K562 (cell line): Measurements from ENCODE around the gene MEGF10. TPM values are rescaled to one million over a fixed set of nuclear protein-coding genes. Genes with fewer than 3 reads are reported as not detected.

ENCODE experiments used
- ATAC-seq: fragments of 200-7000 bp; cut with Tn5 transposase; 3 replicates; pipeline ENCODE4 v1.9.1; 2020; ENCODE audit warnings: moderate library complexity
- BruUV-seq: library from RNA; stranded (reverse); fragments of 400-500 nt; replicated peaks from 2 replicates; lab custom pipeline; 2021; lab: Mats Ljungman, UMichigan
- CTCF ChIA-PET: fragments of 300-600 bp; formaldehyde crosslinking; extraction: SDS; loops from one replicate; lab custom pipeline; 2021; ENCODE audit warnings: low intra/inter-chr PET ratio; lab: Yijun Ruan, JAX
- POLR2A ChIA-PET: fragments of 300-600, 350-650 bp; sonication (Branson Sonifier 250); formaldehyde crosslinking; extraction: SDS; loops from one replicate; lab custom pipeline; 2021; ENCODE audit warnings: antibody characterized with exemption, inconsistent platforms; lab: Yijun Ruan, JAX
- DNase-seq, 4 experiments: peaks; one replicate each; pipeline versions ENCODE4 v3.0.0 to v3.0.0-alpha.2; 2011 to 2018; ENCODE audit warnings: low spot score in 3 of 4, mixed read lengths in 3 of 4; ENCODE audit errors: extremely low read depth in 1 of 4
- FAIRE-seq: peaks from 2 replicates; lab custom pipeline; 2011; peaks lifted over from hg19 to GRCh38; lab: Jason Lieb, UNC
- H2AFZ ChIP-seq: 2 replicates; pipeline ENCODE4 v1.6.0; 2011; ENCODE audit warnings: low read depth, low read length, control low read depth, inconsistent platforms
- H3K27ac ChIP-seq: fragments of 200-600 bp; 3 replicates; pipeline ENCODE4 v1.8.0; 2011; ENCODE audit warnings: low read depth, mild to moderate bottlenecking, control low read depth, inconsistent platforms, low read length, moderate library complexity, mixed read lengths; ENCODE audit errors: extremely low read depth
- H3K27me3 ChIP-seq, 2 experiments: fragments of 300-600 bp in 1 of 2; 2 replicates in 1 of 2; 3 replicates in 1 of 2; pipeline versions ENCODE4 v1.6.0 to v1.8.0; 2011; ENCODE audit warnings: inconsistent platforms in 2 of 2, low read length in 2 of 2, mild to moderate bottlenecking in 1 of 2, mixed read lengths in 1 of 2, moderate library complexity in 1 of 2; ENCODE audit not compliant: control insufficient read depth in 2 of 2, insufficient read depth in 2 of 2
- H3K36me3 ChIP-seq: fragments of 300-600 bp; 3 replicates; pipeline ENCODE4 v1.8.0; 2011; ENCODE audit warnings: mild to moderate bottlenecking, low read length, inconsistent platforms; ENCODE audit not compliant: control insufficient read depth, insufficient read depth
- H3K4me1 ChIP-seq, 2 experiments: fragments of 200-600 bp in 1 of 2; replicated peaks in 1 of 2; 2 replicates in 1 of 2; 3 replicates in 1 of 2; pipeline versions ENCODE4 v1.5.1 to v1.8.0; 2011; ENCODE audit warnings: inconsistent platforms in 2 of 2, low read length in 2 of 2, mild to moderate bottlenecking in 1 of 2, mixed read lengths in 1 of 2, moderate library complexity in 1 of 2; ENCODE audit not compliant: control insufficient read depth in 2 of 2, insufficient read depth in 2 of 2
- H3K4me2 ChIP-seq: 2 replicates; pipeline ENCODE4 v1.6.1; 2011; ENCODE audit warnings: low read length, control low read depth, inconsistent platforms, mixed read lengths; ENCODE audit not compliant: insufficient read depth
- H3K4me3 ChIP-seq: fragments of 200-600 bp; sonication (generic), shearing (Covaris generic); 2 replicates; pipeline ENCODE4 v1.5.1; 2016; ENCODE audit warnings: control low read depth, inconsistent platforms
- H3K79me2 ChIP-seq: fragments of 200-600 bp; 3 replicates; pipeline ENCODE4 v1.8.0; 2011; ENCODE audit warnings: low read length, inconsistent platforms; ENCODE audit not compliant: control insufficient read depth, insufficient read depth
- H3K9ac ChIP-seq, 2 experiments: 2 replicates each; pipeline versions ENCODE4 v1.6.0 to v1.6.1; 2011; ENCODE audit warnings: low read depth in 2 of 2, low read length in 2 of 2, control low read depth in 1 of 2, inconsistent platforms in 1 of 2, mild to moderate bottlenecking in 1 of 2, mixed read lengths in 1 of 2; ENCODE audit not compliant: insufficient read depth in 1 of 2
- H3K9me1 ChIP-seq: one replicate; pipeline ENCODE4 v1.6.0; 2011; ENCODE audit warnings: inconsistent platforms, mild to moderate bottlenecking, low read length, moderate library complexity; ENCODE audit not compliant: control insufficient read depth, insufficient read depth
- H3K9me3 ChIP-seq: replicated peaks from 2 replicates; pipeline ENCODE4 v1.5.1; 2011; ENCODE audit warnings: low read depth, low read length, inconsistent platforms; ENCODE audit not compliant: control insufficient read depth, insufficient read depth
- H4K20me1 ChIP-seq: replicated peaks from 2 replicates; pipeline ENCODE4 v1.6.1; 2011; ENCODE audit warnings: low read length, inconsistent platforms, mixed read lengths; ENCODE audit not compliant: control insufficient read depth, insufficient read depth
- FOXA3 ChIP-seq, 2 experiments: fragments of 450-650 bp in 1 of 2; sonication (generic) in 1 of 2; formaldehyde crosslinking; IDR thresholded peaks in 1 of 2; conservative IDR thresholded peaks in 1 of 2; 2 replicates each; pipeline versions ENCODE4 v1.4.0 to v1.8.0; 2020 to 2022; ENCODE audit warnings: mild to moderate bottlenecking in 2 of 2, missing genetic modification reagents in 1 of 2
- FOXJ3 ChIP-seq: sonication (generic); formaldehyde crosslinking; IDR thresholded peaks from 2 replicates; pipeline ENCODE4 v1.4.0; 2020; ENCODE audit warnings: mild to moderate bottlenecking, missing genetic modification reagents
- GTF2E2 ChIP-seq: fragments of 200-800 bp; sonication (Bioruptor generic); IDR thresholded peaks from 2 replicates; pipeline ENCODE4 v1.6.1; 2016; ENCODE audit warnings: missing genetic modification characterization, missing compliant biosample characterization
- PTRF ChIP-seq: fragments of 450-650 bp; IDR thresholded peaks from 2 replicates; pipeline ENCODE4 v1.6.1; 2016; ENCODE audit warnings: mild to moderate bottlenecking, missing genetic modification characterization, missing compliant biosample characterization
- SLC30A9 ChIP-seq: fragments of 250-450 bp; sonication (Bioruptor Pico); IDR thresholded peaks from 2 replicates; pipeline ENCODE4 v1.8.0; 2022; ENCODE audit warnings: mild to moderate bottlenecking, moderate library complexity
- SRSF7 ChIP-seq: fragments of 200-400 bp; formaldehyde crosslinking; optimal IDR thresholded peaks from 2 replicates; pipeline ENCODE3; 2017; ENCODE audit warnings: mild to moderate bottlenecking, low read depth, low read length
- TEAD4 ChIP-seq, 2 experiments: sonication (generic) in 1 of 2; formaldehyde crosslinking in 1 of 2; IDR thresholded peaks; 2 replicates each; pipeline versions ENCODE4 v1.6.1 to v1.8.0; 2012 to 2022; ENCODE audit warnings: borderline replicate concordance in 1 of 2, inconsistent platforms in 1 of 2, low read length in 1 of 2, mild to moderate bottlenecking in 1 of 2, missing genetic modification reagents in 1 of 2
- TOE1 ChIP-seq, 2 experiments: fragments of 450-650 bp in 1 of 2; sonication (generic) in 1 of 2; formaldehyde crosslinking in 1 of 2; IDR thresholded peaks; 2 replicates each; pipeline versions ENCODE4 v1.7.1 to v1.8.0; 2016 to 2022; ENCODE audit warnings: borderline replicate concordance in 2 of 2, mild to moderate bottlenecking in 2 of 2, antibody characterized with exemption in 1 of 2, inconsistent platforms in 1 of 2, low read depth in 1 of 2, missing genetic modification reagents in 1 of 2, moderate library complexity in 1 of 2
- TRIM28 ChIP-seq: fragments of 450-650 bp; IDR thresholded peaks from 2 replicates; pipeline ENCODE4 v1.6.1; 2017
- WHSC1 ChIP-seq: IDR thresholded peaks from one replicate; pipeline ENCODE4 v1.6.1; 2012; ENCODE audit warnings: low read length, control low read depth, inconsistent platforms
- ZBED1 ChIP-seq: IDR thresholded peaks from 2 replicates; pipeline ENCODE4 v1.6.1; 2014
- ZNF12 ChIP-seq: sonication (generic); formaldehyde crosslinking; IDR thresholded peaks from 2 replicates; pipeline ENCODE4 v1.4.0; 2020; ENCODE audit warnings: mild to moderate bottlenecking, missing genetic modification reagents
- WGBS: fragments of 100-300 bp; shearing (Covaris generic); methylation state at CpG from one replicate; pipeline ENCODE4 v1.1.6; 2016; ENCODE audit warnings: low coverage, mixed read lengths; ENCODE audit not compliant: insufficient coverage; ENCODE audit errors: missing lambda C conversion rate; 5-methylcytosine and 5-hydroxymethylcytosine counted together
- in situ Hi-C: fragments of 300-500 bp; cut with MboI; formaldehyde crosslinking; loops from 4 replicates; pipeline ENCODE4 v1.15.0; 2018; ENCODE audit warnings: inconsistent platforms, mixed read lengths
- intact Hi-C: fragments of 100-400 bp; cut with micrococcal nuclease; formaldehyde crosslinking; loops from 2 replicates; pipeline ENCODE4 v1.14.2; 2022
- polyA plus RNA-seq, 8 experiments: library from polyadenylated mRNA; depleted of rRNA in 4 of 8; stranded (reverse) in 5 of 8; unstranded in 3 of 8; fragments of >200 nt; fragmentation: Nextera tagmentation in 2 of 8; fragmentation: Illumina TruSeq in 1 of 8; extraction: Ambion mirVana in 2 of 8; extraction: Trizol in 1 of 8; gene quantifications; 2 replicates each; pipeline versions ENCODE4 v1.2.1 to v1.2.3, GENCODE V29; 2011 to 2014; ENCODE audit warnings: inconsistent platforms in 1 of 8, missing spikeins in 1 of 8
- total RNA-seq, 7 experiments: library from RNA; depleted of rRNA in 6 of 7; stranded (reverse); fragments of >200 nt in 6 of 7; fragmentation: Illumina TruSeq in 2 of 7; extraction: Trizol in 2 of 7; gene quantifications; 2 replicates each; pipeline versions ENCODE4 v1.2.1 to v1.2.3, GENCODE V29; 2011 to 2021; ENCODE audit warnings: low replicate concordance in 1 of 7
- TF ChIP-seq, protein P1 (sequence below), 2 experiments: fragments of 250-450 bp in 1 of 2; fragments of 450-650 bp in 1 of 2; sonication (Bioruptor Pico) in 1 of 2; IDR thresholded peaks; 2 replicates each; pipeline versions ENCODE4 v1.6.1 to v1.8.0; 2016 to 2021; ENCODE audit warnings: mild to moderate bottlenecking in 2 of 2, moderate library complexity in 2 of 2, missing compliant biosample characterization in 1 of 2, missing genetic modification characterization in 1 of 2
- TF ChIP-seq, protein P2 (sequence below): fragments of 250-450 bp; sonication (Bioruptor Pico); IDR thresholded peaks from 2 replicates; pipeline ENCODE4 v1.5.0; 2020; ENCODE audit warnings: mild to moderate bottlenecking

Gene MEGF10
- total and polyA plus RNA-seq, 9 of the 15 experiments (the other 6 are each of a cell fraction or from before 2014, with no cell fraction given), result 0.07 TPM; not detected in 8

DNA sequence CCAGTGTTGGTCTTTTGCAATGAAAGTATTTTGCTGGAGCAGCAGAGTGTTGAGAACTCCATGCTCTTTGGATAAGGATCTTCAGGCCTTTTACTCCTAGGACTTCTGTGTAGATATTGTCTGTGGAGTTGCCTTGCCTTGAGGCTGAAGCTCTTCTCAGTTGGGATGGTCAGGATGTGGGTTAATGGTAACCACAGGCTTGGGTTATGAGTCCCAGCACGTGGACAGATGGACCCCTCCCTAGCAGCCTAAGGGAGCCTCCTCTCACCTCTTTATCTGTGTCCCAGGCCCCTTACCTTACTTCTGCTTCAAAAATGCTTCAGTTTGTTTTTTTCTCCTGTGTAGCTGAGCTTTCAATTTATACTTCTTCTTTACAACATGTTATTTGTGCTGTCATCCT lies 109.9 kb downstream of the MEGF10 start:
- Histone ChIP-seq H3K4me3 (no peak overlapping the region), H3K9me3 (no peaks in the 10 kb centered on the region), H2AFZ (no peak overlapping the region), H3K36me3 (no peaks in the 10 kb centered on the region), H3K27me3 (peaks cover 0 to 7% of the 10 kb centered on the region in 2 experiments; a peak in 2 of 5 replicates), H3K4me2 (no peak overlapping the region), H3K4me1 (no peaks in the 10 kb centered on the region), H3K9me1 (no peaks in the 10 kb centered on the region), H3K79me2 (no peaks in the 10 kb centered on the region), H4K20me1 (no peaks in the 10 kb centered on the region), H3K27ac (no peak overlapping the region), H3K9ac (no peak overlapping the region)
- intact Hi-C loops (no loop called here), in situ Hi-C loops (no loop called here)
- no TSS peak for BruUV-seq
- TF ChIP-seq ZNF12 (CRISPR knock-in tag), result no peak
- no peak for TF ChIP-seq FOXA3 (CRISPR knock-in tag; conservative IDR thresholded peaks at IDR 0.05 in 1 of 2, IDR thresholded peaks at IDR 0.05 in 1 of 2)
- TF ChIP-seq SRSF7, result no peak
- TF ChIP-seq, protein P1, sequence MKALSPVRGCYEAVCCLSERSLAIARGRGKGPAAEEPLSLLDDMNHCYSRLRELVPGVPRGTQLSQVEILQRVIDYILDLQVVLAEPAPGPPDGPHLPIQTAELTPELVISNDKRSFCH (CRISPR knock-in tag; IDR thresholded peaks at IDR 0.05), result no peak
- TF ChIP-seq, protein P1 (tag; IDR thresholded peaks at IDR 0.05), result no peak
- TF ChIP-seq GTF2E2, result no peak
- TF ChIP-seq TOE1 (IDR thresholded peaks at IDR 0.05; ENCODE audit: borderline replicate concordance), result no peak
- TF ChIP-seq TOE1 (CRISPR knock-in tag; IDR thresholded peaks at IDR 0.05; ENCODE audit: borderline replicate concordance, low read depth), result no peak
- TF ChIP-seq TRIM28, result no peak
- TF ChIP-seq SLC30A9 (CRISPR knock-in tag), result no peak
- no peak for TF ChIP-seq TEAD4 (IDR thresholded peaks at IDR 0.05; ENCODE audit: low read length)
- no peak for TF ChIP-seq TEAD4 (CRISPR knock-in tag; IDR thresholded peaks at IDR 0.05; ENCODE audit: borderline replicate concordance)
- no peak for TF ChIP-seq ZBED1
- no peak for TF ChIP-seq PTRF
- TF ChIP-seq WHSC1, result no peak
- TF ChIP-seq, protein P2, sequence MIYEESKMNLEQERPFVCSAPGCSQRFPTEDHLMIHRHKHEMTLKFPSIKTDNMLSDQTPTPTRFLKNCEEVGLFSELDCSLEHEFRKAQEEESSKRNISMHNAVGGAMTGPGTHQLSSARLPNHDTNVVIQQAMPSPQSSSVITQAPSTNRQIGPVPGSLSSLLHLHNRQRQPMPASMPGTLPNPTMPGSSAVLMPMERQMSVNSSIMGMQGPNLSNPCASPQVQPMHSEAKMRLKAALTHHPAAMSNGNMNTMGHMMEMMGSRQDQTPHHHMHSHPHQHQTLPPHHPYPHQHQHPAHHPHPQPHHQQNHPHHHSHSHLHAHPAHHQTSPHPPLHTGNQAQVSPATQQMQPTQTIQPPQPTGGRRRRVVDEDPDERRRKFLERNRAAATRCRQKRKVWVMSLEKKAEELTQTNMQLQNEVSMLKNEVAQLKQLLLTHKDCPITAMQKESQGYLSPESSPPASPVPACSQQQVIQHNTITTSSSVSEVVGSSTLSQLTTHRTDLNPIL (CRISPR knock-in tag), result no peak
- no peak for TF ChIP-seq FOXJ3 (CRISPR knock-in tag)
- WGBS, result 0% methylated on average over 1 of the region's 1 CpG
- FAIRE-seq (no peak), DNase-seq (no peak), ATAC-seq (no peak)
- ChIA-PET POLR2A (interaction anchor here (1.5 kb wide), 1 partner anchor 9 kb away, joined by 3 read pairs; no protein-coding TSS in a partner anchor), CTCF (no interaction called here)
